Stomach smooth muscle (tissue), 2 donors: ENCODE results near the gene PLK3.
"Not testable (repeated sequence)": the region's sequence is repeated elsewhere in the genome, so short reads cannot be mapped to it uniquely, and the experiment has no call there.

Experiments used
- H3K27ac ChIP-seq: one replicate; pipeline ENCODE4 v1.7.0; 2013; ENCODE audit warnings: mild to moderate bottlenecking, low read length, inconsistent platforms
- H3K27me3 ChIP-seq, 2 donors: one replicate each; pipeline ENCODE4 v1.7.0; 2013; ENCODE audit warnings: low read length in 2 of 2; ENCODE audit not compliant: insufficient read depth in 2 of 2, control insufficient read depth in 1 of 2
- H3K36me3 ChIP-seq, 2 donors: one replicate each; pipeline ENCODE4 v1.7.0; 2013; ENCODE audit warnings: low read length in 2 of 2; ENCODE audit not compliant: control insufficient read depth in 2 of 2, insufficient read depth in 2 of 2
- H3K4me1 ChIP-seq: one replicate; pipeline ENCODE4 v1.7.0; 2013; ENCODE audit warnings: low read length; ENCODE audit not compliant: control insufficient read depth, insufficient read depth
- H3K4me3 ChIP-seq, 2 donors: one replicate each; pipeline ENCODE4 v1.7.0; 2013; ENCODE audit warnings: low read length in 2 of 2
- H3K9ac ChIP-seq, 2 donors: one replicate each; pipeline ENCODE4 v1.7.0; 2013; ENCODE audit warnings: low read length in 2 of 2, mild to moderate bottlenecking in 1 of 2
- H3K9me3 ChIP-seq, 2 donors: one replicate each; pipeline ENCODE4 v1.7.0; 2013; ENCODE audit warnings: low read length in 2 of 2; ENCODE audit not compliant: control insufficient read depth in 2 of 2
- donor health status: healthy.
- donor health status: Pancreatic carcinoma.

PLK3 gene

DNA sequence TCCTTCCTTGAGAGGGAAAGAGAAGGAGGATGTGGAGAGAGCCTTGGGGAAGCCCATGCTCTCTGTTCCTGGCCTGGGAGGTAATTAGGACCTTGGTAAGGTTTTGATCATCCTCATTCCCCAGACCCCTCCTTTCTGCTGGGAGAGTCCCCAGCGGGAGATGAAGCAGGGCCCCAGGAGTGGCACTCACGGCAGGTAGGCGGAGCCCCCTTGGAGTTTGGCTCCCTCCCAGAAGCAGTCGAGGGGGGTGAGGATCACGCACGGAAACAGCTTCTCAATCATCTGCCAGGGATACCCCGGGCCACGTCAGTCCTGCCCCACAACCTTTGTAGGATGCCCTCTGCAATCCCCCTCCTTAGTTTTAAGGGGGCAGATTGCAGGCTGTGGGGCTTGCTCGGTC is 31.3 kb downstream of the PLK3 start:
- Histone ChIP-seq H3K4me1 (peaks cover 10% of the 10 kb centered on the region), H3K9me3 (no peaks in the 10 kb centered on the region), H3K36me3 (peaks cover 11 to 16% of the 10 kb centered on the region in 2 donors), H3K27ac (no peak overlapping the region), H3K27me3 (no peaks in the 10 kb centered on the region), H3K9ac (no peak overlapping the region), H3K4me3 (no peak overlapping the region)

DNA sequence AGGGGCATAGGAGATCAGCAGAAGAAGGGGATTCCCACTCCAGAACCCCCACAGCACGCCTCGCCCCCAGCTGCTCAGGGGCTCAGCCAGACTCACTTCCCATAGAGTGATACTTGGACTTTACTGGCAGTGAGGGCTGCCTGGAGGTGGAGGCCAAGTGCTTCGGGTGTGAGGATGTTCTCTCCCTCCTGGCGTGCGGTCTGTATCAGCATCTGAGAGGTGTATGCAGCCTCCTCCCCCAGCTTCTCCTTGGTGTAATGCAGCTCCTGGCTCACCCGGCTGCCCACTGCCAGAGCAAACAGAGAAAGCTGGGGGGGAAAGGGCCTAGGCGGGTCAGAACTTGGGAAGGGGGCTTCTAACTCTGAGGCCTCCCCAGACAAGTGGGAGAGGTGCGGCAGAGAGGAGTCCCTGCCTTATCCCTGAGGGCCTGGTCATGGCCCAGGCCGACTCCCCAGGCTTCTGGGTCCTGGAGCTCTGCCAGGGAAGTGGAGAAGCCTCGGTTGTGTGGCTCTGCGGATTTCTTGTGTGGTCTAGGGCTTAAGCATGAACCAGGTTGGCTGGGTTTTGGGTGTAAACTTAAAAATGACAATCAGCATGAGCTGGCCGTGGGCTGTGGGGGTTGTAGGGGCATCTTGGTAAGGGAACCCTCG is 32.0 kb downstream of the PLK3 start:
- Histone ChIP-seq H3K9me3 (no peaks in the 10 kb centered on the region), H3K4me1 (peaks cover 10% of the 10 kb centered on the region), H3K36me3 (peaks cover 9 to 16% of the 10 kb centered on the region in 2 donors), H3K27ac (no peak overlapping the region), H3K27me3 (no peaks in the 10 kb centered on the region), H3K4me3 (no peak overlapping the region), H3K9ac (no peak overlapping the region)

DNA sequence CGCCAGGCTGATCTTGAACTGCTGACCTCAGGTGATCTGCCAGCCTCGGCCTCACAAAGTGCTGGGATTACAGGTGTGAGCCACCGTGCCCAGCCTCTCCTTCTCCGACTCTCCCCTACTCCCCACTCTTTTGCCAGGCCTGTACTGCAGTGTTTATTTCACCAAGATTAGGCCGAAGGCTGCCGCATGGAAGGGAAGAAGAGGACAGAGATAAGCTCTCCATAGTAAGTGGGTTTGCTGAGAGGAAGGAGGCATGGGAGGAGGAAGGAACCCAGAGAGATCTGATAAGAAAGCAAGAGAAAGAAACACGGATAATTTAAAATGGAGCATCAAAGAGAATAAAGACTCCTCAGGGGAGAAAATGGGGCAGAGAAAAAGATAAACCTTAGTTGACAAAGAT is 34.2 kb downstream of the PLK3 start:
- Histone ChIP-seq H3K9ac (no peak overlapping the region), H3K4me3 (no peak overlapping the region), H3K9me3 (no peaks in the 10 kb centered on the region), H3K27ac (no peak overlapping the region), H3K4me1 (peaks cover 10% of the 10 kb centered on the region), H3K36me3 (peaks cover 5 to 9% of the 10 kb centered on the region in 2 donors), H3K27me3 (no peaks in the 10 kb centered on the region)

DNA sequence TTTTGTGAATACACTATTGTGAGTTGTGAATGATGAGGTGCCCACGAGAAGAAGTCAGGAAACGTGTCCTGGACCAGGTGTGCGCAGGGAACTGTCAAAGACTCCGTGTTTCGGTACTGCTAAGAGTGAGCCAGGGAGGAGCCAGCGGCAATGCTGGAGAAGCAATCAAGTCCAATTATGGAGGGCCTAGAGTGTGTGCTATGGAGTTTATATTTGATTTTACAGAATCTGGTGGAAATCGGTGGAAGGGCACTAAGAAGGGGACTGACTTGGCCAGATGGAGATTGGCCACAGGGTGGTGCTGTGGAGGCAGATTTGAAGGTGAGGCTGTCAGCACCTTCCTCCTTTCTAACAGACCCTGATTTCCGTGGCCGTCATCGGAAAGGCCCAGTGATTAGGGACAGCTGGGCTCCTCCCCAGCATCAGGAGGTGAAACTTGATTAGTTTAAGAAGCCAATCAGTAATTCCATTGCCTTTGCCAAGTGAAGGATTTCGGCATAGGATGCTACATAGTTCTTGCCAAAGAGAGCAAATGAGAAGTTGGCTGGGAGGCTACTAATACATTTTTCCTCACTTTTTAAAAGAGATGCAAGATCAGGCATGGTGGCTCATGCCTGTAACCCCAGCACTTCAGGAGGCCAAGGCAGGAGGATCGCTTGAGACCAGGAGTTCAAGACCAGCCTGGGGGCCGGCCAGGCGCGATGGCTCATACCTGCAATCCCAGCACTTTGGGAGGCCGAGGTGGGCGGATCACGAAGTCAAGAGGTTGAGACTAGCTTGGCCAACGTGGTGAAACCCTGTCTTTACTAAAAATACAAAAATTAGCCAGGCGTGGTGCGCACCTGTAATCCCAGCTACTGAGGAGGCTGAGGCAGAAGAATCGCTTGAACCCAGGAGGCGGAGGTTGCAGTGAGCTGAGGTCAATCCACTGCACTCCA is 35.8 kb downstream of the PLK3 start:
- Histone ChIP-seq H3K9ac (no peak overlapping the region), H3K4me3 (peak overlapping the region in 1 of 2 donors; percentile 47), H3K9me3 (no peaks in the 10 kb centered on the region), H3K4me1 (peaks cover 10% of the 10 kb centered on the region), H3K27me3 (no peaks in the 10 kb centered on the region), H3K27ac (no peak overlapping the region), H3K36me3 (peaks cover 3 to 9% of the 10 kb centered on the region in 2 donors)

DNA sequence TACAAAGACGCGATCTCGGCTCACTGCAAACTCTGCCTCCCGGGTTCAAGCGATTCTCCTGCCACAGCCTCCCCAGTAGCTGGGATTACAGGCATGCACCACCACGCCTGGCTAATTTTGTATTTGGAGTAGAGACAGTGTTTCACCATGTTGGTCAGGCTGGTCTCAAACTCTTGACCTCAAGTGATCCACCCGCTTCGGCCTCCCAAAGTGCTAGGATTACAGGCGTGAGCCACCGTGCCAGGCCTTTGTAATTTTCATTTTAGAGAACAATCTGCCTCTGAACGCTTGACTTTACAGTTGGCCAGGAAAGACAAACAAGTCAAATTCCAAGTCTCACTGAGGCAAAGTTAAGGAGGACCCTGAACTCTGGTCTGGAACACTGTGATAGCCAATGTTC is 38.1 kb downstream of the PLK3 start:
- H3K9ac ChIP-seq, H3K9me3 ChIP-seq, H3K4me3 ChIP-seq, H3K36me3 ChIP-seq, H3K27me3 ChIP-seq, H3K27ac ChIP-seq: not testable (repeated sequence)
- peaks cover 19% of the 10 kb centered on the region for H3K4me1 ChIP-seq

DNA sequence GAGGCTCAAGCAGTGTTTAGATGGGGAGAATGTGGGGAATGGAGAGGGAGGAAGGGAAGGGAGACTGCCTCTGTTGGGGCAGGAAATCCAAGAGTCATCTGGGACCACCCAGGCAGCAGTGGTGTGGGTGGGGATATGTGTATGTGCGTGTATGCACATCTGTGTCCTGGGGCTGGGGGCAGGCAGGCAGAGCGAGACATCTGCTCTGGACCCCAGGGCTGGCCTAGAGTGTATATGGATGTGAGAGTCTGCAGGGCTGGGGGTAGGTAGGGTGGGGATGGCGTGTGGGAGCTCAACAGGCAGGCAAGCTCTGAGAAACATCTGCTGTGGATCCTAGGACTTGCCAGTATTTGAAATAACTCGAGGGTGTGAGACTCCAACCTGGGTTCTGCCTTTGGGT is 39.4 kb downstream of the PLK3 start:
- no peaks in the 10 kb centered on the region for H3K9me3 ChIP-seq
- no peak overlapping the region for H3K9ac ChIP-seq
- peaks cover 2 to 4% of the 10 kb centered on the region in 2 donors for H3K36me3 ChIP-seq
- H3K27ac ChIP-seq = no peak overlapping the region
- H3K27me3 ChIP-seq = no peaks in the 10 kb centered on the region
- no peak overlapping the region for H3K4me3 ChIP-seq
- peaks cover 21% of the 10 kb centered on the region for H3K4me1 ChIP-seq

DNA sequence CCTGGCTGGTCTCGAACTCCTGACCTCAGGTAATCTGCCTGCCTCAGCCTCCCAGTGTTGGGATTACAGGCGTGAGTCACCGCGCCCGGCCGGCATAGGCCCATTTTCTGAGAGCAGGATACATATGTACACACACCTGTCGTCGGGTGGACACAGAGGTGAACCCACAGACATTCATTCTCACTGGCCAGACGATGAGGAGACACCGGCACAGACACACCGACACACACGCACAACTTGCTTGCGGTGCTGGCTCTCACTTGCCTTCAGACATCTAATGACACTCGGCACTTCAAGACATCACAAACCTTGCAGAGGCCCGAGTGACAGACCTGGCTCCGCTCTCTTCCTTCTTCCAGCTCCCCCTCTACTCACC is 42.3 kb downstream of the PLK3 start:
- Histone ChIP-seq H3K36me3 (no peaks in the 10 kb centered on the region), H3K27me3 (no peaks in the 10 kb centered on the region), H3K9ac (peak overlapping the region; percentile 69 to 79), H3K4me1 (peaks cover 14% of the 10 kb centered on the region), H3K4me3 (peak overlapping the region; percentile 79 to 86), H3K9me3 (no peaks in the 10 kb centered on the region), H3K27ac (peak overlapping the region; percentile 58)

DNA sequence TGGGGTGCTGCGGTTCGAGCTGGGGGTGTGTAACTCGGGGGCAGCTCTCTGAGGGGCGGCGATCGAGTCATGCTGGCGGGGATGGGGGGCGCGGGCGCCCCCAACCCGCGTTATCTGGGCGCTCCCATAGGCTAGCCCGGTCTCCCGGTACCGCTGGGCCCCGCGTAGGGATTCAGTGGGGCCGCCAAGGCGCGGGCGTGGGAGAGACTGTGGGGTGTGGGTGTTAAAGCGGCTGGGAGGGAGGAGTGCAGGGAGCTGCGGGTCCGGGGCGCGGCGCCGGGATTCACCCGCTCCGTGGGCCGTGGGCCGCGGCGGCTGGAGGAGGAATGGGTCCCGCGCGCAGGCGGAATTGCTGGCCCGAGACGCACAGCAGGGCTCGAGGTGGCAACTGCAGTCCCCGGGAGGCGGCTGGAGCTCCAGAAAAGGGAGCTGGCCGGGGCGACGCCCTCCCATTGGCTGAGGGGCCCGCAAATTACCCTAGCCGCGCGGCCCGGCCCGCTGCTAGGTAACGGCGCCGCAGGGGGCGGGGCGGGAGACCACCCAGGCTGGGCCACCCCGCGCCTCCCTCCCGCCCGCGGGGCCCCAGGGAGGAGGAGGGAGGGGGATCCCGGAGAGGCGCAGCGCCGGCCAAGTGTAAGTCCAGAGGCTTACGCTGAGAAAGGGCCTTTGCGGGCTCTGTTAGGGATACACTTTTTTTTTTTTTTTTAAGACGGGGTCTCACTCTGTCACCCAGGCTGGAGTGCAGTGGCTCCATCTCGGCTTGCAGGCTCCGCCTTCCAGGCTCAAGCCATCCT is 42.9 kb downstream of the PLK3 start, which contains the start of gene PTCH2:
PTCH2 (minus strand) TSS at position 392 of the 794 bp plus-strand sequence; CDS start at position 71, 321 bp downstream.
- H3K4me3 ChIP-seq = peak within 1 kb of the TSS; percentile 79 to 86
- peak within 1 kb of the TSS; percentile 69 to 79 for H3K9ac ChIP-seq
- H3K4me1 ChIP-seq = peaks cover 14% of the 10 kb centered on the region
- no peaks in the 10 kb centered on the region for H3K9me3 ChIP-seq
- no peaks in the 10 kb centered on the region for H3K36me3 ChIP-seq
- no peaks in the 10 kb centered on the region for H3K27me3 ChIP-seq
- H3K27ac ChIP-seq = peak within 1 kb of the TSS; percentile 58

DNA sequence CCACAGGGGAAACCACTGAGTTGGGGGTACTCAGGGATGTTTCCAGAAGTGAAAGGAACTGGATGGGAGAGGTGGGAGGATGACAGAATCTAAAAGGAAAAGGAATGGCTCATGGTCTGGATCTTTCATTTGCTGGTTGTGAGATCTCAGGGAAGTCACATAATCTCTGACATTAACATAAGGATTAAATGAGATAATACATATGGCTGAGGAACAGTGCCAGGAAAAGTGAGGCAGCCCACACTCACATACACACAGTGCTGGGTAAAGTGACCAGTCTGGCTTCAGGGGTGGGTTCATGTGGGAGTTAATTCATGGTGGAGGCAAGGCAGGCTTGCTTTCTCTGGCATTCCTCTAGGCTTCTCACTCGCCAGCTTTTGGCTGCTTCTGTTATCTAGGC is 46.8 kb downstream of the PLK3 start:
- no peak overlapping the region for H3K27ac ChIP-seq
- no peaks in the 10 kb centered on the region for H3K9me3 ChIP-seq
- H3K27me3 ChIP-seq = no peaks in the 10 kb centered on the region
- H3K36me3 ChIP-seq = peaks cover 0 to 5% of the 10 kb centered on the region in 2 donors
- H3K9ac ChIP-seq = no peak overlapping the region
- no peak overlapping the region for H3K4me3 ChIP-seq
- H3K4me1 ChIP-seq = peaks cover 12% of the 10 kb centered on the region

DNA sequence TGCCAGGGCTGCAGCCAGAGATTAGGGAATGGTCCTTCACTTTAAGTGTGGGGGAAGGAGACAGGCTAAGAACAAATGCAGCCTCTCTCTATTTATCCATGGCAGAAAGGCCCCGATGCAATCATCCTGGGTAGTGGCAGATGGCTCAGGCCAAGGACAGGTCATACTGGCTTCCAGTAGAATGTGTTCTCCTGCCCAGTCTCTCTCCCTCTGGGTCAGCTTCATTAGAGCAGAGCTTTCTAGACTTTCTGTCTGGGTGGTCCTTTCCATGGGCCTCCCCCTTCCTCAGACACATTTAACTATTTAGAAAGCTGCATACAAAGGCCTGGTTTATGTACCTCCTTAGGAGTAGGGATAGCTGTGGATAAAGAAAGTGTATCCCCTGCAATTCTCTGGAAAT is 47.7 kb downstream of the PLK3 start:
- no peak overlapping the region for H3K4me3 ChIP-seq
- H3K9me3 ChIP-seq = no peaks in the 10 kb centered on the region
- H3K4me1 ChIP-seq = peaks cover 7% of the 10 kb centered on the region
- no peak overlapping the region for H3K9ac ChIP-seq
- H3K36me3 ChIP-seq = peaks cover 0 to 5% of the 10 kb centered on the region in 2 donors
- peak overlapping the region; percentile 18 for H3K27ac ChIP-seq
- no peaks in the 10 kb centered on the region for H3K27me3 ChIP-seq
